Activated B cell treated with CpG ODN at 0.5 μM for 24 hours (primary cell): ENCODE data around the gene ILF2. TPM values are rescaled to one million over a fixed set of nuclear protein-coding genes. Genes with fewer than 3 reads are reported as not detected.
A peak's percentile ranks its signal among the peaks of the same experiment; 100 is the strongest.

Experiments
- ATAC-seq: fragments of 200-7000 bp; cut with Tn5 transposase; one replicate; pipeline ENCODE4 v1.10.0; 2021; ENCODE audit warnings: low read depth, mild to moderate bottlenecking, moderate library complexity
- CTCF ChIA-PET: fragments of 350-600 bp; sonication (Branson Sonifier 250); formaldehyde crosslinking; loops from one replicate; lab custom pipeline; 2021; ENCODE audit warnings: antibody characterized with exemption; lab: Charles Lee
- POLR2A ChIA-PET: fragments of 350-600 bp; sonication (Branson Sonifier 250); formaldehyde crosslinking; loops from one replicate; lab custom pipeline; 2021; ENCODE audit warnings: antibody characterized with exemption; lab: Charles Lee
- DNase-seq: peaks from one replicate; pipeline ENCODE4 v3.0.0; 2022
- H3K27ac Mint-ChIP-seq: one replicate; pipeline ENCODE4 v1.8.0; 2020; ENCODE audit warnings: mixed read lengths
- H3K27me3 Mint-ChIP-seq: one replicate; pipeline ENCODE4 v1.8.0; 2021; ENCODE audit warnings: mixed read lengths
- H3K36me3 Mint-ChIP-seq: one replicate; pipeline ENCODE4 v1.8.0; 2021; ENCODE audit warnings: low read depth, mixed read lengths
- H3K4me1 Mint-ChIP-seq: one replicate; pipeline ENCODE4 v1.8.0; 2021; ENCODE audit warnings: mixed read lengths
- H3K4me3 Mint-ChIP-seq: one replicate; pipeline ENCODE4 v1.8.0; 2020; ENCODE audit warnings: mild to moderate bottlenecking, mixed read lengths
- H3K9me3 Mint-ChIP-seq: one replicate; pipeline ENCODE4 v1.8.0; 2020; ENCODE audit warnings: mixed read lengths
- intact Hi-C: fragments of 100-400 bp; cut with micrococcal nuclease; formaldehyde crosslinking; loops from one replicate; pipeline ENCODE4 v1.15.1; 2024
- total RNA-seq: library from RNA; stranded (reverse); gene quantifications from 2 replicates; pipeline ENCODE4 v1.2.3, GENCODE V29; 2022
- TF ChIP-seq, protein P1 (sequence below): fragments of 200-600 bp; IDR thresholded peaks from one replicate; pipeline ENCODE4 v1.8.0; 2022; ENCODE audit warnings: antibody characterized with exemption, mild to moderate bottlenecking

Gene ILF2
- total RNA-seq, 1 donor from 2014 or later, result 182 TPM

DNA sequence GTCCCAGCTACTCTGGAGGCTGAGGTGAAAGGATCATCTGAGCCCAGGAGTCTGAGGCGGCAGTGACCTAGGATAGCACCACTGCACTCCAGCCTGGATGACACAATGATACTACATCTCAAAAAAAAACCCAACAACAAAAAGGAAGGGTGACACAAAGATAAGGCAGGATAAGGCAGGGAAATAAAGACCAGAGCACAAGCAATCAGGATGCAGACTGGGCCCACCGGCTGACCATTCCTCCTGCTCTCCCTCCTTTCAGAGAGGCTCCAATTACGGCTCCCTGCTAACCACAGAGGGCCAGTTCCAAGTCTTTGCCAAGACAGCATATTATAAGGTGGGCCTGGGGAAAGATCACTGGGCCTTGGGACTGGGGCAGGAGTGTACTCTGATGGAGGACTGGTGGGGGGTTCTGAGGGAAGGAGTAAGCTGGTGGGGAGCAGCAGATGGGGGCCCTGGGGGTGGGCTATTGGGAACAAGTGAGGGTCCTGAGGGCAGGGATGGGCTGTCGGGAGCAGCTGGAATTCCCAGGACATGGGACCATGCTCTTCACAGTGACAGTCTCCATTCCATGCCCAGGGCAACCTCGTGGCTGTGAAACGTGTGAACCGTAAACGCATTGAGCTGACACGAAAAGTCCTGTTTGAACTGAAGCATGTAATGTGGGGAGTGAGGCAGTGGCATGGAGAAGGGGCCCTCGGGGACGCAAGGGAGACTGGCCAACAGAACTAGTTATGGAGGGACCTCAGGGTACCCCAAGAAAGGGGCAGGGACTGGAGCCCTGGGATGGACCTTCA, 14.9 kb upstream of the ILF2 start:
- TF ChIP-seq, protein P1, sequence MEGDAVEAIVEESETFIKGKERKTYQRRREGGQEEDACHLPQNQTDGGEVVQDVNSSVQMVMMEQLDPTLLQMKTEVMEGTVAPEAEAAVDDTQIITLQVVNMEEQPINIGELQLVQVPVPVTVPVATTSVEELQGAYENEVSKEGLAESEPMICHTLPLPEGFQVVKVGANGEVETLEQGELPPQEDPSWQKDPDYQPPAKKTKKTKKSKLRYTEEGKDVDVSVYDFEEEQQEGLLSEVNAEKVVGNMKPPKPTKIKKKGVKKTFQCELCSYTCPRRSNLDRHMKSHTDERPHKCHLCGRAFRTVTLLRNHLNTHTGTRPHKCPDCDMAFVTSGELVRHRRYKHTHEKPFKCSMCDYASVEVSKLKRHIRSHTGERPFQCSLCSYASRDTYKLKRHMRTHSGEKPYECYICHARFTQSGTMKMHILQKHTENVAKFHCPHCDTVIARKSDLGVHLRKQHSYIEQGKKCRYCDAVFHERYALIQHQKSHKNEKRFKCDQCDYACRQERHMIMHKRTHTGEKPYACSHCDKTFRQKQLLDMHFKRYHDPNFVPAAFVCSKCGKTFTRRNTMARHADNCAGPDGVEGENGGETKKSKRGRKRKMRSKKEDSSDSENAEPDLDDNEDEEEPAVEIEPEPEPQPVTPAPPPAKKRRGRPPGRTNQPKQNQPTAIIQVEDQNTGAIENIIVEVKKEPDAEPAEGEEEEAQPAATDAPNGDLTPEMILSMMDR, result no peak
- Mint-ChIP-seq H3K36me3 (no peaks in the 10 kb centered on the region), H3K4me1 (peaks cover 7% of the 10 kb centered on the region), H3K27me3 (peaks cover 29% of the 10 kb centered on the region), H3K27ac (no peak overlapping the region), H3K4me3 (no peak overlapping the region), H3K9me3 (no peaks in the 10 kb centered on the region)
- DNase-seq (no peak), ATAC-seq (no peak)
- ChIA-PET POLR2A (no interaction called here), CTCF (no interaction called here)
- intact Hi-C loops, result no loop called here

DNA sequence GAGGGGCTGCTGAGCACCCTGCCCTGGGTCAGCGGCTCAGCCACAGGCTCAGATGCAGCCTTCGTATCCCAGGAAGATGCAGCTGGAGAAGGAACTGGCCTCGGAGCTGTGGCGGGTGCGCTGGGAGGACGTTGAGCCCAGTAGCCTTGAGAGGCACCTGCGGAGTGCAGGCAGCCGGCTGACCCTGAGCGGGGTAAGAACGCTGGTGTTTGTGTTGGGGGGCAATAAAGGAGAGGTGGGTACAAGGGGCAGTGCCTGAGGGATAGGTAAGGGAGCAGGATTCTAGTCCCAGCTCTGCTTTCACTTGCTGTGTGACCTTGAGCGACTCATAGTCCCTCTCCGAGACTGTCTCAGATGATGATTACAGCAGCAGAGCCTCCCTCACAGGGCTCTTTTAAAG, 14.1 kb upstream of the ILF2 start:
- Mint-ChIP-seq H3K36me3 (no peaks in the 10 kb centered on the region), H3K9me3 (no peaks in the 10 kb centered on the region), H3K4me1 (peaks cover 10% of the 10 kb centered on the region), H3K27ac (no peak overlapping the region), H3K27me3 (peaks cover 35% of the 10 kb centered on the region), H3K4me3 (no peak overlapping the region)
- TF ChIP-seq, protein P1, result no peak
- no peak for ATAC-seq
- ChIA-PET POLR2A (no interaction called here), CTCF (no interaction called here)
- DNase-seq, result no peak
- intact Hi-C loops, result no loop called here

DNA sequence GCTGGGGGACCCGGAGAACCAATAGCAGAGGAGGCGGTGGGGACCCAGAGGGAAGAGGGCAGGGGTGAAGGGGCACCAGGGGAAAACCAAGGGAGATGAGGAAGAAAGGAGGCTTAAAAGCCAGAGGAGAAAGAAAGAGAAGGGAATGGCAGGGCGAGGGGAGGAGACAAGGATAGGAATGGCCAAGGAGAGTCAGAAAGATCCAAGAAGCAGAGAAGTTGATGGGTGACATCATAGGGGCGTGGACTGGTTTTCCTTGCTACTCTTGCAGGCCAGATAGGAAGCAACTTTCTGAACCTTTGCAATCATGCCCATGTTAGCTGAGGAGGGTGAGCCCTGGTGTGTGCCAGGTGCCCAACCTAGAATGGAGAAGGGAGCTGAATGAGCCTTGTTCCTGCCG, 13.1 kb upstream of the ILF2 start:
- Mint-ChIP-seq H3K4me1 (peaks cover 14% of the 10 kb centered on the region), H3K4me3 (no peak overlapping the region), H3K9me3 (no peaks in the 10 kb centered on the region), H3K27me3 (peaks cover 37% of the 10 kb centered on the region), H3K27ac (no peak overlapping the region), H3K36me3 (no peaks in the 10 kb centered on the region)
- ChIA-PET POLR2A (no interaction called here), CTCF (no interaction called here)
- ATAC-seq, result no peak
- intact Hi-C loops, result no loop called here
- DNase-seq, result no peak
- TF ChIP-seq, protein P1, result no peak

DNA sequence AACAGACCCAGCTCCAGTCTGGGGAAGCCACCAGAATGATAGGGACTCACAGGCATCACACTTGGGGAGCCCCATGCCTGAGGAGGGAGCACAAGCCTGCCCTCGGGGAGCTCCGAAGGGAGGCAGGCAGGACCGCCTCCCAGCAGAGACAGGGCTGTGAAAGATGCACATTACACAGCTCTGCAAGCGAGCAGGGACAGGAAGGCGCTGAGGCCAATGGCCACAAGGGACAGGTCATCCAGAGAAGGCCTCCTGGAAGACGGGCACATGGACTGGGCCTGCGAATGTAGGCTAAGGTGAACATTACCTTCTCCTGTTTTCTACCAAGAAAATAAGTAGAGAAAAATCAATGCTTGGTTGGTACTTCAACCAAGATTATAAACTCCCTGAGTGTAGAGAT, 11.9 kb upstream of the ILF2 start:
- CTCF ChIA-PET, result interaction anchor here (0.7 kb wide), 1 partner anchor 114 kb away, joined by 3 read pairs; no protein-coding TSS in a partner anchor
- H3K9me3 Mint-ChIP-seq, result no peaks in the 10 kb centered on the region
- H3K27me3 Mint-ChIP-seq, result peaks cover 43% of the 10 kb centered on the region
- ATAC-seq, result no peak
- H3K27ac Mint-ChIP-seq, result no peak overlapping the region
- H3K4me1 Mint-ChIP-seq, result peaks cover 18% of the 10 kb centered on the region
- TF ChIP-seq, protein P1, result no peak
- no peaks in the 10 kb centered on the region for H3K36me3 Mint-ChIP-seq
- intact Hi-C loops, result no loop called here
- no peak for DNase-seq
- H3K4me3 Mint-ChIP-seq, result no peak overlapping the region
- POLR2A ChIA-PET, result interaction anchor here (0.6 to 0.9 kb wide), 2 partner anchors 7 to 45 kb away, joined by 3 to 5 read pairs; partner anchors contain the start of gene INTS3

DNA sequence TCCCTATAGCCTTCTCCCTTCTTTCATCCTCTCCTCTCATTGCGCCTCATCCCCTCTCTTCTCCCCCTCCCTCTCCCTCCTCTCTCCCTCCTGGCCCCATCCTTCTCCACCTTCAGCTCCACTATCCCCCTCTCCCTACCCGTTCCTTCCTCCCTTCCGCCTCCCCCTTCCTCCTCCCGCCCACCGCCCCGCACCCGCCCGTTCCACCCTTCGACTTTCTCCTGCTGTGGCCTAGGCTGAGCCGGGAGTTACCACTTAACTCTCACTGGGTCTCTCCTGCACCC, 9.3 kb upstream of the ILF2 start:
- ChIA-PET POLR2A (interaction anchor here (0.5 to 1.4 kb wide), 7 partner anchors 27 to 310 kb away, joined by 3 to 13 read pairs (median 4); partner anchors contain the start of genes INTS3 and RPS27), CTCF (interaction anchor here (1.0 to 3.8 kb wide), 3 partner anchors 18 to 307 kb away, joined by 3 to 23 read pairs (median 9); partner anchors contain the start of gene RAB13)
- ATAC-seq, result no peak
- H3K27ac Mint-ChIP-seq, result no peak overlapping the region
- H3K27me3 Mint-ChIP-seq, result peaks cover 39% of the 10 kb centered on the region
- H3K4me3 Mint-ChIP-seq, result peak overlapping the region; percentile 81
- TF ChIP-seq, protein P1, result no peak
- no peaks in the 10 kb centered on the region for H3K36me3 Mint-ChIP-seq
- peaks cover 21% of the 10 kb centered on the region for H3K4me1 Mint-ChIP-seq
- intact Hi-C loops, result no loop called here
- no peaks in the 10 kb centered on the region for H3K9me3 Mint-ChIP-seq
- DNase-seq, result no peak
